RKO (cell line): Measurements from ENCODE around the gene HOXA3.

ENCODE experiments used
- DNase-seq: peaks from one replicate; pipeline ENCODE4 v3.0.0-alpha.2; 2016; ENCODE audit warnings: low spot score

Gene HOXA3

DNA sequence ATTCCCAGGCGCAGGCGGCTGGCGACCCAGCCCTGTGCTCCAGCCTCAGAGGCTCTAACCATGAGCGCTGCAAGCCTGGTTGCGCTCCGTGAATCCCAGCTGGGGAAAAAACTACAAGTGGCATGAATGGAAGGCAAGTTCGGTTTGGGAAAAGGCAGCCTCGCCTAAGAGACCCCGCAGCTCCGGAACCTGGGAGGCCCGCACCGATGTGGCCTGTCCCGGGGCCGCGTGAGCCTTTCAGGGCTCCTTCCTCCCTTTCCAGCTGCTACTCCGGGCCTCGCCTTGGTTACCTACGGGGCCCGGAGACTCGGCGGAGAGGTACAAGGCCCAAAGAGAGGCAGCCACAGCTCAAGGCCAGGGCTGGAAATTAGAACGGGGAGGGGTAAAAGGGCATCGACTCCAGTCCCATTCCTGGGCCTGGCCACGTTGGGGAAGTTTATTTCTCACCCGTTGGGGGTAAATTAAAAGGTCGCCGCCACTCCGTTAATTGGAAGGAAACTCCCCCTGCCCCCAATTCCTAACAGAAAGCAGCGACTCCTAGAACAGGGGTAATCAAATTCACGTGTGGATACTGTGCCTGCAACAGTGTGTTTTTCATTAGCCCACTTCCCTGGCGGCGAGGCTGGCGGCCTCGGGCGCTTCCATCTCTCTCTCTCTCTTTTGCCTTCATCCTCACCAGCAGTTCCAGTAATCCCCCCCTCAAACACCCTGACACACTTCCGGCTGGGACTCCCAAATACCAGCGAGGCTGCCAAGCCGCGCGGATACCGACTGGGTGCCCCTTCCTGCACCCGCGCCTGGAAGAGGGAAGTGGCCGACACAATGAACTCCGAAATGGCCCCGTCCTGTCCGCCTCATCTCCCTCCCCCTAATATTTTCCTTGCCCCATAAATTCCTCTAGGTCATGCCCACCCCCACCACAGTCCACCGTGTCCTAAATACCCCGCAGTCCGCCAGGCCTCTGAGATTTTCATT lies 14.4 kb upstream of the HOXA3 start:
- peak; percentile 89 for DNase-seq

DNA sequence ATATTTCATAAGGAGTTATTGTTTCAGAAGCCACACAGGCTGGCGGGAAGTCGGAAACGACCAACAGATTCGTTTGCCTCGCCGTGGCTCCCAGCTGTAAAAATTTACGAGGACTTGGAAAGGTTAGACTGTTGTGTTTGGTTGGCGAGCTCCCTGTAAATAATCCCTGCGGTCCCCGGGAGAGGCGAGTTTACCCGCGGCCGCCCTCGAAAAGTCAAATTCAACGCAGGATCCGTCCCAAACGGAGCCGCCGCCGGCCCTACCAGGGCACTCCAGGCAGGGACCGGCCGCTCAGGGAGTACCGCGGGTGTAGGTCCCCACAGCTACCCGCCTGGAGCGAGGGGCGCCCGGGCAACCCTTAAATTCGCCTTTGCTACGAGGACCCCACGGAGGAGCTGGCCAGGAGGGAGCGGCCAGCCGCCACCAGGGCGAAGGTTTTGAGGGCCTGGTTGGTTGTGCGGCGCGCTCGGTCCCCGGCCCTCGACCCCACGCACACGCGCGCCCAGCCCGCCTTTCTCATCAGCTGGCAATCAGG lies 13.7 kb upstream of the HOXA3 start:
- DNase-seq, result peak; percentile 34

DNA sequence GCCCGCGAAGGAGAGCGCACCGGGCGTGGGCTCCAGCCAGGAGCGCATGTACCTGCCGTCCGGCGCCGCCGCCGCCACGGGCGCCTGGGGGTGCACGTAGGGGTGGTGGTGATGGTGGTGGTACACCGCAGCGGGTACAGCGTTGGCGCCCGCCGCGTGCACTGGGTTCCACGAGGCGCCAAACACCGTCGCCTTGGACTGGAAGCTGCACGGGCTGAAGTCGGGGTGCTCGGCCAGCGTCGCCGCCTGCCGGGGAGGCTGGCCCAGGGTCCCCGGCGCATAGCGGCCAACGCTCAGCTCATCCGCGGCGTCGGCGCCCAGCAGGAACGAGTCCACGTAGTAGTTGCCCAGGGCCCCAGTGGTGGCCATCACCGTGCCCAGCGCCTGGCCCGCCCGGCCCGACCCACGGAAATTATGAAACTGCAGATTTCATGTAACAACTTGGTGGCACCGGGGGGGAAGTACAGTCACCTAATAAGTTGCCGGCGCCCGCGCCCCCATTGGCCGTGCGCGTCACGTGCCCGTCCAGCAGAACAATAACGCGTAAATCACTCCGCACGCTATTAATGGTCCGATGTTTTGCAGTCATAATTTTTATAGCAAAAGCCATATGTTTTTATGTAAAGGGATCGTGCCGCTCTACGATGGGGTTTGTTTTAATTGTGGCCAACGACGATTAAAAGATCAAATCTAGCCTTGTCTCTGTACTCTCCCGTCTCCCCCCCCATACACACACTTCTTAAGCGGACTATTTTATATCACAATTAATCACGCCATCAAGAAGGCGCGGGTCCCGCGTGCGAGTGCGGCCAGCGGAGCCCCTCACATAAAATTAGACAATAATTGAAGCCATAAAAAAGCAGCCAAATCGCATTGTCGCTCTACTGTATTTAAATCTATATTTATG lies 13.0 kb upstream of the HOXA3 start, which contains the start of gene HOXA9:
TSS of gene HOXA9 (minus strand) at position 449 of the 907 bp plus-strand sequence. CDS start at position 369, 80 bp downstream.
- DNase-seq, result peak; percentile 97

DNA sequence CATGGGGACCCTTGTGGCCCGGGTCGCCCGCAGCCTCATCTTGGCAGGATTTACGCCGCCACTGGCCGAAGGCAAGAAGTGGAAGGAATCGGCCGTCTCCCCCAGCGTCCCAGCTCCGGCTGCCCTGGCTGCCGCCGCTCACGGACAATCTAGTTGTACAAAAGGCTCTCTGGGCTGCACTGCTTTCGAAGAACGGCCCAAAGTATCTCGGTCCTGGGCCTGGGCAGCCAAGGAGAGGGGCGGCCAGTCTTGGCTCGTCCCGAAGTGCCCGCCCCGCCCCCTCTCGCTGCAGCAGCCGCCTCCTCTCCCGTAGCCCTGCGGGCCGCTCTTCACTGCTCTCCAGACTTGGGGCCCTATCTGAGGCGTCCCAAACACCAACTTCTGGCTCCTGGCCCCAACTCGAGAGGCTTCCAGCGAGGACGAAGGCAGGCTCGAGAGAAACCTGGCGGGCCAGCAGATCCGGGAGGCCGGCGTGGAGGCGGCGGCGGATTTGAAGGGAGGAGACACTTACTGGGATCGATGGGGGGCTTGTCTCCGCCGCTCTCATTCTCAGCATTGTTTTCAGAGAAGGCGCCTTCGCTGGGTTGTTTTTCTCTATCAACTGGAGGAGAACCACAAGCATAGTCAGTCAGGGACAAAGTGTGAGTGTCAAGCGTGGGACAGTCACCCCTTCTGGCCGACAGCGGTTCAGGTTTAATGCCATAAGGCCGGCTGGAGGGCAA lies 12.1 kb upstream of the HOXA3 start:
- peak; percentile 63 for DNase-seq

DNA sequence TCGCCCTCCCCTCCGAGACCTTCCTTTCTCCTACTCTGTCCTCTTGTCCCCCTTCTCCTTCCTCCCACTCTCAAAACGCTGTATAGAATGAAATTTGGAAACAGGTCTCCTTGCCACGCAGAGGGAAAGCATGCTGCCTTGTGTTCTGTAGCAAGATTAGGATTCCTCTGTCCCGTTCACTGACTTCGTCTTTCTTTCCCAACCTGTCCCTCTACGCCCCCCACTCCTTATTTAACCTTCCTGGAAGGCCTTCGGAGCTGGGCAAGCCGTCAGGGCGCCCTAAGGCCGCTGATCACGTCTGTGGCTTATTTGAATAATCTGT lies 11.6 kb upstream of the HOXA3 start:
- peak; percentile 51 for DNase-seq

DNA sequence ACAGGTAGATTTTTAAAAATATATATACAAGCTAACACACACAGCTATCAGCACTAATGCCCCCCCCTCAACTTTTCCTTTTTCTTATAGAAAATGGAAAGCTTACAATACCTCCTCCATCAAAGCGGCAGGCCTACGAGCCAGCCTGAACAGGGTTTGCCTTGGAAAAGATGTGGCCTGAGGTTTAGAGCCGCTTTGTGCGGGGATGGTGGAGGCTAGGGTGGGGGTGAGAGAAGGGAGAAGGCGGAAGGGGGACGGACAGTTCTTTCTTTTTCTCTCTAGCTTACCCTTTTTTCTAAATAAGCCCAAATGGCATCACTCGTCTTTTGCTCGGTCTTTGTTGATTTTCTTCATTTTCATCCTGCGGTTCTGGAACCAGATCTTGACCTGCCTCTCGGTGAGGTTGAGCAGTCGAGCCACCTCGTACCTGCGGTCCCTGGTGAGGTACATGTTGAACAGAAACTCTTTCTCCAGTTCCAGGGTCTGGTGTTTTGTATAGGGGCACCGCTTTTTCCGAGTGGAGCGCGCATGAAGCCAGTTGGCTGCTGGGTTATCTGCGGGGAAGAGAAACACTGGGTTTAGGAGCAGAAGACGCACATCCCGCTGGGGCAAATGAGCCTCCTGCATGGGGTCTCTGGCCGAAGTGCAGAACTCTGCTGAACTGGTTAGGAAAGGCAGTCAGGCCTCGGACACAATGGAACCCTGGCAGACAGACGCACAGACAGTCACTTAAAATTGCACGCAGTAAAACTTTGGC lies 11.1 kb upstream of the HOXA3 start:
- peak; percentile 41 for DNase-seq

DNA sequence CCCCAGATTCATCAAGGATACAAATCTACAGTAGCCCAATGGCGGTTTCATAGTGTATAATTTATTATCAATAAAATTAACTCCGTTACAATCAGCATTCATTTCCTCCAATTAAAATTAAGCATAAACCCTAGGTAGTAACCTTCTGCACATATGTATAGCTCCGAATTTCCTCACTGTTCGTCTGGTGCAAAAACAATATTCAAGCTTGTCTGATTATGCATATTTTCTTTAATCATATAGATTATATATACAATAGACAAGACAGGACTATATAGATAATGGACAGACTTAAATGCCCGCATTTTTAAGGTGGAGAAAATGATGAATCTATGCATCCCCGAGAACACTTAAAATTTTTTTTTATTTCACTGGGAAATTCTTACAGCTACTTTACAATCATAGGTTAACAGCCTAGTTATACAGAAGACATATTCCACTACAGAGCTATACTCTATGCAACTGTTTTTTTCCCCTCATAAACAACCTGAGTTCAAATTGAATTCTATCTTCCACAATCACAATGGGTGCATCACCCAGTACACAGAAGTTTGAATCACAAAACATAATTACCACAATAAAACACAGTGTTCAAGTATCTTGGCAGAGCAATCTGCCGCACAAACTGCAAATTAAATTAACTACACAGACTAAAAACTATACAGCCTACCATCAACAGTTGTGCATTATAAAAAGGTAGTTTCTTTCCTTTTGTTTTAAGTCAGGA lies 10.3 kb upstream of the HOXA3 start:
- peak; percentile 66 for DNase-seq

DNA sequence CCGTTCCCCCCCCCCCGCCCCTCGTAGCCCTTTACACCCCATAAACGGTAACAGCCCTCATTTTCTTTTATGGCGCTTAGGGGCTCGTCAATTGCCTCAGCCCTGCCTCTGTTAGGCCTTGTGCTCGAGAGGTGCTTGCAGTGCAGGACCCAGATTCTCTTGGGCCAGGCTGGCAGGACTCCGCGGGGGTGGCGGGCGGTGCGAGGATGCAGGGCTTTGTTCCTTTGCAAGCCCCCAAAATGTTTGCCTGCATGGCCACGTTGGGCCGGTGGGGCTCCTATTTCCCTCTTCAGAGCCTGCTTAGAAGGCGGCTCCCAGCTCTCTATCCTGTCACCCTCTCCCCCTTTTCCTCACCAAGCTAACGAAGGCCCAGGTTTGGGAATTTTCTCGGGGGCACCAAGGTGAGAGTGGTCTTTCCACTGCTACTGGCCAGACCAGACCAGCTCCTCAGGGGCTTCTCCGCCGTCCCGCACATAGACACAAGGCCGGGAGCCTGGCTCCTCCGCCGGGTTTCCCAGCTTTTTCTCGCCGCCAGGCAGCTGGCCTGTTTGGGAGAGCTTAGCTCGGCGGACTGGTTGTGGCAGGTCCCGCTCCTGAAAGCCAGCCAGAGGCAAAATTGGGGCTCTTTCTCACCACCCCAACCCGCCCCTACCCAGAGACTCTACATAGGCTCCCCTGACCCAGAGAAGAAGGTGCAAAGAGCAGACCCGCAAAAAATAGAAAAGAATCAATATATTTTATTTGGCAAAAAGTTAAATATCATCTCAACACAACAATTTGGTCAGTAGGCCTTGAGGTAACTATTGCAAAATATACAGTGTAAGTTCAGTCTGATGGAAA lies 9.6 kb upstream of the HOXA3 start:
- peak; percentile 57 for DNase-seq

DNA sequence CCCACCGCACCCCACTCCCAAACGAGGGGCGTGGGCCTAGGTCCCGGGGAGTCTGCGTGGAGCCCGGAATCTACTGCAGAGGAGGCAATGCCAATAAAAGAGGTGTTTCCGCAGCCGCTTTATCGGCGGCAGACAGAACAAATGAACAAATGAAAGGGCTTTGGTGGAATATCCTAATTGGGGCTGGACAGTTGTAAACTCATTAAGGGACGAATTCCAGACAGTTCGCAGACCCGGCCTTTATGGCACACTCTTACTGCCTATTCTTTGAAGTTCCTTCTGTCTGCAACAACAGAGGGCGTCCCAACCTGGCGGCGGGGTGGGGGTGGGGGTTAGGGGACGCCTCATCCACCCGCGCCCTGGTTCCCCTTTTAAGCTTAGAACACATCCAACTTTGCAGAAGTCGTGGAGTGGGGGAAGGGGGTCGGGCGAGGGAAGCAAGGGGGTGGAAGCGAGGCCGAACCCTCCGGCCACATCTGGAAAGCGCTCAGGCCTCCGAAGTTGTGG lies 8.9 kb upstream of the HOXA3 start:
- DNase-seq, result peak; percentile 76

DNA sequence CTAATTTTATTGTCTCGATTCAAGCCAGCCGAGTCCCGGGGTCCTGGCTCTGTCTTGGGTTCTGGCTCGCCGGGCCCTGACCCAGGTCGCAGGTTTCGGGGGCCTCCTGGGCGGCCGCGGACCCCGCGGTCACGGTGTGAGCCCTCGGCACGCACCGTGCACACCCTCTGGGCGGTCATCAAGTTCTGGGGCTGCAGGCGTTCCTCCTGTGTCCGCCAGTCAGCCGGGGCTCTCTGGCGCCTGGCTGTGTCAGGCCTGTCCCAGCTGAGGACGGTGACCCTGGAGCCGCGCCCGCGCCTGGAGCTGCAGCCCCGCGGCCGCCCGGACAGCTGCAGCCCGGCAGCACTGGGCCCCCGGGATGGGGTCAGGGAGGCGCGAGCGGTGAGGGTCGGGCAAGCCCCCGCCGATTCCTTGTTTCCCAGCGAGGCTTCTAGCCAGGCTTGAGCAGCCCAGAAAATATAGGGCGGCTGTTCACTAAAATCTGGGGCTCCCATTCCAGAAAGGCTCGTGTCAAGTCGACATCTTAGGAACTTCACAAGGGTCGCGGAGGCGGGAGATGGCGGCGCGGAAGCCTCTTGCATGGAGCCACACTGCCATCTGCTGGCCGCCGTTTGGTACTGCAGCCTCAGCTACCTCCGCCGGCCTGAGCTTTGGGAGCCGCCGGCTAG lies 8.3 kb upstream of the HOXA3 start:
- DNase-seq, result peak; percentile 89

DNA sequence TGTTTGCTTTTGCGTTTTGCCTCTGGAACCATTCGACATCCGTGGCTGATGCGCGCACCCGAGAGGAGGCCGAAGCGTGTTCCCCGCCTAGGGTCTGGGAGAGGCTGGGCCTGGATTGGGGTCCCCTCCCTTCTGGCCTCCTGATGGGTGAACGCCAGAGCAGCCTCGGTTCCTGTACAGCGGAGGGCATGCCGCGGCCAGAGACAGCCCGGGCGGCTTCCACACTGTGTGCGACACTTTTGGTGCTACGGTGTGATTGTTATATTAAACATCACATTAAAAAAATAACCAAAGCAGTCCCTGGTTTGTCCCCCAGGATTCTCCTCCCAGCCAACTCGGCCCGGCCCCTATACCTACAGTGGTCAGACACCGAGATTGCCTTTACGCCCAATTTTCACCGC lies 7.8 kb upstream of the HOXA3 start:
- DNase-seq, result no peak

DNA sequence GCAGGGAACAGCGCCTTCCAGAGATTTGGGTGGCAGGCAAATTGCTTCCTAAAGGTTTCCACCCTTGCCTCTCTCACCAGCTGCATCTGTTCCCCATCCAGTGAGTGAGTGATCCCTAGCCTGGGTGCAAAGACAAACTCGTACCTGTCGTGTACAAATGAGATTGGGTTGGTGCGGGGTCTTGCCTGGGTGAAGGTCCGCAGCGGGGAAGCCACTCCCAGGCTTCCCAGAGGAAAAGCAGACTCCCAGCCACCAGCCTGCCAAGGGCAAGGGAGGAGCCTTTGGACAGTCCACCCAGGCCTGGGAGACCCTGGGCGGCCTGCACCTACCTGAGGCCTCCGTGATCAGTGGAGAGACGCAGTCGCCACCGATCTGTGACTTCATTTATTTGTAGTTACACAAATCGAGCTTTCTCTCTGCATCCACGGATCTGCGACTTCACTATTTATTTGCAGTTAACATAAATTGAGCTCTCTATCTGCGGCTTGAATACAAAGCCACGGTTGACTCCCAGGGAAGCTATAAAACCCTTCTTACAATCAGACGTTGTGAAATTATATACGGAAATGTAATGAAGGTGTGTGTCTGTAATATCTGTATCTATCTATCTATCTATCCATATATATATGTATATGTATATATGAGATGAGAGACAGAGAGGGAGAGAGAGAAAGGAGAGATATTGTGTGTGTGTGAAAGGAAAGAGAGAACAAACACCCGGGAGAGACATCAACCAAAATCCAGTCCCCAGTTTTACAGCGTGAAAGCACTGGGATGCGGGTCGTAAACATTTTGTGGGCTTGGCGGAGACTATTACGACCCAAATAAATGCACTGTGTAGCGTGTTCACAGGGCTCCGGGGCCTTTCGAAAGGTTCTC lies 7.1 kb upstream of the HOXA3 start:
- DNase-seq, result no peak

DNA sequence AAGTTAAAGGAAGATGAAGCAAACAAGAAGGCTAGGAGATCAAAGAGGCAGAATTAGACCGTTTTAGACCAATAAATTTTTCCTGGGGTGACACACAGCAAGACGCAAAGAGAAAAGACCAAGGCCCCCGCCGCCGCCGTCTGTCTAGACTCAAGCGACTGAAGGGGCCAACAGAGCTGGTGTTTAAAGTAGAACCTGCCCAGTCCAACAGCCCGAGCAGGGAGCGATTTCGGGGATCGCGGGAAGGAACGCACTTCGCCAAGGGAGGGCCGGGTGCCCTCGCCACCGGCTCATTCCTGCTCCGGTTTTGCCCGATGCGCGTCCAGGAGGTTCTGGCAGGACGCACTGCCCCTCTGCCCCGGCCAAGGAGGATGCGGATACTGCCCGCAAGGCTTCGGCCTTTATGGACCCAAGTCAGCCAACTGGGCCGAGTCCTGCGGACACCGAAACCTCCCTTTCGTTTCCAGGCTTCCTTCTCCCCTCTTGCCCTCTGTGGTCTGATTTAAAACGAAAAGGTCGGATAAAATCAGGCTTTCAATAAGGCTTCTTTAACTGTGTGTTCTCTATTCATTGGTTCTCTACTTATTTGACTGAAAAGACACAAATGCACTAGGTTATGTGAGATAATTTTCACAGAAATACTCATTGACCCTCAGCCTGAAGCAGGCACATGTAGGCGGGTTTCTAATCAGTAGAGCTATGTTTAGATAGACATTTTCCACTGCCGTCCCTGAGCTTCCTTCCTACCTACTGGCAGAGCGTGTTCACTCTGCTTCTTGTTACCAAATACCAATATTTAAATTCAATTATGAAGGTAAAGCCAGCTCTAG lies 6.3 kb upstream of the HOXA3 start:
- DNase-seq, result no peak

DNA sequence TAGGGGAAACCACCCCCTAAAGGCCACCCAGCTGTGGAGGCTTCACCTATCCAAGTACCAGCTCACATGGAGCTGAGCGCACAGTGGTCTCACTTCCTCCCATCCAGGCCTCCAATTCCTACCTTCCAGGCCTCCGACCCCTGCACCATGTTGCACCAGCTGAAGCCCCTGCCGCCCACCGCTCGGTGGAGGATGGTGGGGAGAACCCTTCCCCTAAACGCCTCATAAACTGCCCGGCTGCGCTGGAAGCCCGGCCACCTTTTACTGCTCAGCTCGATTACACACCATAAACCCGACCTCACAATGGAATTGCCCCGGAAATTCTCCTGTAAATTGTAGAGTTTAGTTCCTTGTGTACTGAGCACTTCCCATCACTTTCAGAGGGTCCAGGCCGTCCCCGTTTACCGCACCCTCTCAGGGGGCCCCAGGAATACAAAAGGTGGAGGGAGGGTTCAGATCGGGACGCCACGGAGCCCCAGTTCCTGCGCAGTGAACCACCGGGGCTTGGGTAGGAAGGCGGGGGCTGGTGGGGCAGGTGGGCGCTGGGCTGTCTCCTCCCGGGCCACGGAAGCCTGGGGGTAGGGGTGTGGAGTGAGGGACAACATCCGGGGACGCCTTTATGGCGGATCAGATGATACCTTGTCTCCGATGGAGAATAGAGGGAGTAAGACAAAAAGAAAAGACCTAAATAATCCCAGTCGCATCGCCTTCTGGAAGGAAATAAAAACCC lies 5.5 kb upstream of the HOXA3 start:
- DNase-seq, result no peak

DNA sequence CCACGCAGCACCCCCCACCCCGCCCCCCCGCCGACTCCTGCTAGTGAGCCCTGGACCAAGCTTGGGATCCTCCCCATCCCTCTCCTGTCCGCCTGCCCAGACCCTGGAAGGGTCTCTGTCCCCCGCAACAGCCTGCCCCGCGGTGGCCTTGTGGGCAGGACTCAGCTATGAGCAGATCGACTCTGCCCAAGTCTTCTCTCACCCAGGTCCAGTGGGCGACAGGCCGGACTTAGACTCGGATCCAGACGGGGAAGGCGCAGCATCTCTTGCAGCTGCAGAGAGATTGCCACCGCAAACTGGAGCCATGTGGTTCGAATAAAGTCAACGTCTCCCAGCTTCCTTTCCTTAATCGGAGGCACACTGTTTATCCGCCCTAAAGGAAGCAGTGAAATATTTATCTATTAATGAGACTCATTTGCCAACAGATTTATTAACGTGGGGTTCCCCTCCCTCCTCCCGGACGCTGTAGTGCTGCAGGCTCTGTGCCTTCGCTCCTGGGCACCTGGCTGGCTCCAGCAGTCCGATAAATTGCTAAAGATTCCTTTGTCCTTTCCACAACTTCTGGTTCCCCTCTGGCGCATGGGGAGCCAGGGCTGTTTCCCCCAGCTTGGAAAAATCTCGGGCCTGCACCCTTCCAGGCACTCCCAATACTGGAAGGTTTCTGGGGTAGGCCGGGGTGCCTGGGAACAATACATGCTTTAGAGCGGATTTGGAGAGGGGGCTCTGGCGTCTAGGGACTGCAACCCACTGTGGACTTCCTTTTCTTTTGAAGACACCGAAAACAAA lies 4.7 kb upstream of the HOXA3 start:
- DNase-seq, result no peak
